Anterior cingulate cortex (tissue), 58 donors: ENCODE results near the gene IGFL3.

Source experiments
- DNase-seq, 58 donors: peaks; one replicate each; lab custom pipeline; 2025; lab: John Stamatoyannopoulos, UW

The IGFL3 gene

DNA sequence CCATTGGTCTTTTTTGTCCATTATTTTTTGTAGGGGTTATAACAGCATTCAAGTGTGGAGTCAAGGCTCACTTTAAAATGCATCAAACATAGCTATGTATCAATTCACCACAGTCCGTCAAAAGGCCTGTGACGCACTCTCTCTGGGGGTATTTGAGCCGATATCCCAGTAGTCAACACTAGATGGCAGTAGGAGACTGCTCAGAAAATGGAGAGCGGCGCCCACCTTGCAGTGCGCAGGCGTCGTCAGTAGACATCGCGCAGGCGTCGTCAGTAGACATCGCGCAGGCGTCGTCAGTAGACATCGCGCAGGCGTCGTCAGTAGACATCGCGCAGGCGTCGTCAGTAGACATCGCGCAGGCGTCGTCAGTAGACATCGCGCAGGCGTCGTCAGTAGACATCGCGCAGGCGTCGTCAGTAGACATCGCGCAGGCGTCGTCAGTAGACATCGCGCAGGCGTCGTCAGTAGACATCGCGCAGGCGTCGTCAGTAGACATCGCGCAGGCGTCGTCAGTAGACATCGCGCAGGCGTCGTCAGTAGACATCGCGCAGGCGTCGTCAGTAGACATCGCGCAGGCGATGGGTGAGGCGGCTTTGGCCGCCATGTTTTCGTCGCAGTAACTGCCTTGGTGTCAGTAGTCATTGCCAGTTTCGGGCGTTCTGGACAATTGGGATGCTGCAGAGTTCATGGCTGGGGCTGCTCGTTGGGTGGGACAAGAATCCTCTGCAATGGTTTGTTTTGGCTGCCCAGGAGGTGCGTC is 45.7 kb downstream of the IGFL3 start:
- peak in 53 of 58 donors; percentile 2 to 81 (median 40) for DNase-seq

DNA sequence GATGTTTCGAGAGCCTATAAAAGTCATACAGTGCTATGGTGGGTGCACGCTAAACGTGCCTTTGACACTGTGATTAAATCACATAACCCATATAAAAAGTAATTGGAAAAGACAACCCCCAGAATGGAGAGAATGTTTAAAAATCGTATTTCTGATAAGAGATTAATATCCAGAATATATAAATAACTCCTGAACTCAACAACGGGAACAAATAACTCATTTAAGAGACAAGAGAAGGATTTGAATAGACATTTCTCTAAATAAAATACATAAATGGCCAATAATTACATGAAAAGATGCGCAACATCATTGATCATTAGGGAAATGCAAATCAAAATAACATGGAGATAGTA is 46.7 kb downstream of the IGFL3 start:
- DNase-seq = no peak

DNA sequence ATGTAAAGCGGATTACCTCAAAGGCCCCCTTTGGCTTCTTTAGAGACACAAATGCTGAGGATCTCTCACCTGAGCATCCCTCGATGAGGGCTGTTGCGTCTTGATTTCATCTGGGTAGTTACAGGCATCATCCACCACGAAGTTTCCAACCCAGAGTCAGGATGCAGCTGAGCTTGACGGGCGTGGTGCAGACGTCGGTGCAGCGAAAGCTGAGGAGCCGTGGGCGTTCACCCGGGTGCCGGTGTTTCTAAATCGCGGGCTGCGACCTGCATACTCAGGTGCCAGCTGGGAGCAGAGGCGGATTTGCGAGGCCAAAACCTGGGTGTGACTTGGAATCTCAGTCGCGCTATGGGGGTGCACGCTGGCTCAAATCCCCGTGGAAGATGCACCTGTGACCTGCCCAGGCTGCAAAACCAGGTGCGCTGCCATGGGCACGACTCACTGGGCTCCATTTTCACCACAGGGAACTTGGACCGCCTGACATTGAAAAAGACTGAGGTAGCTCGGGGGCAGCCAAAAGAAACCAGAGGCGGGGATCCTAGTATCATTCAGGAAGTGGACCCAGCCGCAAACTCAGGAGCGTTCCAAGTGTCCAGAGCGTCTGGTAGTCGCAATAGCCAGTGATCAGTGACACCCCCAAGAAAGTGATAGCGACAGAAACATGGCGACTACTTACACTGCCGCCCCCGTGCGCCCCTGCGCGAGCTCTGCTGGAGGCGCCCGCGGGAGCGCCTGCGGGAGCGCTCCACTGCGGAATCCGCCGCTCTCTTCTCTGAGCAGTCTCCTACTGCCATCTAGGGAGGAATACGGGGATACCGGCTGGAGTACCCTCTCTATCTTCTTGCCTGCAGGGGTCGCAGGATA is 47.3 kb downstream of the IGFL3 start:
- DNase-seq = peak; percentile 12 to 91 (median 73)

DNA sequence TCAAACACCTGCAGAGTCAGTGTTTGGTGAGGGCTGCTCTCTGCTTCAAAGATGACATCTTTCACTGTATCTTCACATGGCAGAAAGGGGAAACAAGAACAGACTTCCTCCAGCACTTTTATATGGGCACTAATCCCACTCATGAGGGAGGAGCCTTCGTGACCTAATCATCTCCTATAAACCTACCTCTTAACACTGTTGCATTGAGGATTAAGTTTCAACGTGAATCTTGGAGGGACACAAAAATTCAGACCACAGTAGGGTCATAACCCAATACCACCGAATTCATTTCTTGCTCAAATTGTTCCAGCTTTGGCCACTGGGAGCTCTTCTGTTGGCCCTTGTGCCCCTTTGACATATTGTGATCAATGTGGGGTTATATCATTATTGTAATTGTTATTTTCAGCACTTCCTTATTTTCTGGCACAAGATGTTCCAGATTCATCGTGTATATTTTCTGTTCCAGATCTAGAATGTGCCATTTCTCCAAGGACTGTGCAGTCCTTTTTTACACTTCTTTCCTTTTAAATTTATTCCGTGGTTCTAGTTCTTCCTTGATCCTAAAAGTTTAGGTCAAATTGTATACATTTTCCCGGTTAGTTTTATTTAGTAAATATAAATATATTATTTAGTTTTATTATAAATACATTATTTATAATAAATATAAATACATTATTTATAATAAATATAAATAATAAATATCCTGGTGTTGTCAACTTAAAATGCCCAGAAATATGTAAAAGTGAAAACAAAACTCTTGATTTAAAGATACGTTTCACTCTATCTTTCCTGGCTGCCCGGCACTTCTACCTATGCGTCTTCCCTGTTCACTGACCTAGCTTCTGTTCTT is 48.2 kb downstream of the IGFL3 start:
- DNase-seq = no peak

DNA sequence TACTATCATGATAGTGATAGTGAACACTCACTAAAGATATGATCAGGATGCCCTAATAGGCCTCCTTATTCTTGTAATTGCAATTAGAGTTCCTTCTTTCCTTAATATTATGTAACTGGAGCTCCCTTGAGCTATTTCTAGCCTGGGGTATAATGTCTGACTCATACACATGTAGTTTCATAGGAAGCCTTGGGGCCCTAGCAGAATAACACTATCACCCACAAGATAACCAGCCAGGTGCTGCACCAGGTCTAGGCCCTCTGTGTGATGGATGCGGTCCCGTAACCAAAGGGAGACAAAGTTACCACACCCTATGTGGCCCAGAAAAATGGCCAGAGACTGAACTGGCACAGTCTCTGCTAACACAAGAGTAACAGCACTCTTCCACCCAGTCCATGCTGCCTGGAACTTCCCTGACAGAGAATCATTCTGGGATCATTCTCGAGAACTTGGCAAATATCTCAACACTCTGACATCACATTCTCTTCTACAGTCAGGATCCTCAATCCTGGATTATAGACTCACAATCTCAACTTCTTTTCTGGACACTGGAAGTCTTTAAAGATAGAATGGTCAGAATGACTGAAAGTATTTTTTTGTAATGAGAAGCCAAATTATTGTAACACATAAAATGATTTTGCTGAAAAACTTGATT is 51.1 kb downstream of the IGFL3 start:
- DNase-seq = peak in 1 of 58 donors; percentile 7
